ENCODE data around the gene RNF212. TPM values are rescaled to one million over a fixed set of nuclear protein-coding genes. Genes with fewer than 3 reads are reported as not detected.

Gene RNF212
- total and polyA plus RNA-seq, 10 of the 15 experiments (the other 5 are each of a cell fraction or from before 2014, with no cell fraction given): not detected

- POLR2A ChIA-PET: no interaction called here
- intact Hi-C loops (cut with micrococcal nuclease; ENCODE audit: unreplicated experiment) (no loop called here), in situ Hi-C loops (cut with MboI) (no loop called here)
- Histone ChIP-seq H3K27ac (ENCODE audit: control insufficient read depth, insufficient read depth) (no peak overlapping the region), H3K9me3 (replicated peaks; ENCODE audit: control insufficient read depth, insufficient read depth, low read length) (no peaks in the 10 kb centered on the region; the same call in 2 of the 3 replicates), H3K36me3 (ENCODE audit: control insufficient read depth in 2 of 2, insufficient read depth in 2 of 2, low read length in 1 of 2) (no peaks in the 10 kb centered on the region), H3K4me3 (no peak overlapping the region), H4K20me1 (ENCODE audit: control insufficient read depth, insufficient read depth) (no peaks in the 10 kb centered on the region), H3K9ac (ENCODE audit: control insufficient read depth, insufficient read depth, low read length) (no peak overlapping the region), H3K27me3 (replicated peaks in 1 of 2; ENCODE audit: control insufficient read depth in 2 of 2, insufficient read depth in 2 of 2, low read length in 1 of 2) (no peaks in the 10 kb centered on the region), H3K4me2 (ENCODE audit: control insufficient read depth, insufficient read depth) (no peak overlapping the region), H3K79me2 (ENCODE audit: control insufficient read depth, insufficient read depth, low read length) (no peaks in the 10 kb centered on the region), H2AFZ (ENCODE audit: control insufficient read depth, low read depth, low read length) (no peak overlapping the region), H3K4me1 (ENCODE audit: control insufficient read depth, insufficient read depth, low read length) (no peaks in the 10 kb centered on the region)
- BruUV-seq (replicated peaks): no TSS peak
- RAD21 ChIA-PET (ENCODE audit: unreplicated experiment): no interaction called here
- DNase-seq (ENCODE audit: low read depth, low spot score) (no peak), FAIRE-seq (no peak), ATAC-seq (no peak)
- 37% methylated on average over 10 of the region's 12 CpGs for WGBS (ENCODE audit: insufficient coverage, insufficient replicate concordance, low lambda C conversion rate, missing lambda C conversion rate)
- CTCF ChIA-PET: no interaction called here
- TF ChIP-seq RBBP5 (conservative IDR thresholded peaks at IDR 0.05) (no peak), PML (IDR thresholded peaks at IDR 0.05; ENCODE audit: low read length) (no peak), ZNF274 (IDR thresholded peaks at IDR 0.05; ENCODE audit: insufficient read depth, insufficient read length) (no peak), SP1 (IDR thresholded peaks at IDR 0.05; ENCODE audit: low read depth, low read length) (no peak), HDGF (IDR thresholded peaks at IDR 0.05) (no peak), TAF1 (IDR thresholded peaks at IDR 0.05; ENCODE audit: borderline replicate concordance, low read depth, low read length) (no peak), ATF2 (IDR thresholded peaks at IDR 0.05; ENCODE audit: low read length) (no peak), FOS (IDR thresholded peaks at IDR 0.05; ENCODE audit: borderline replicate concordance, extremely low read depth, insufficient read length) (no peak), TARDBP (IDR thresholded peaks at IDR 0.05; ENCODE audit: borderline replicate concordance) (no peak), NFXL1 (IDR thresholded peaks at IDR 0.05; ENCODE audit: borderline replicate concordance) (no peak), MAX (IDR thresholded peaks at IDR 0.05; ENCODE audit: low read depth, low read length) (no peak), CUX1 (IDR thresholded peaks at IDR 0.05; ENCODE audit: insufficient replicate concordance, low read depth, low read length) (no peak), CTCF (IDR thresholded peaks at IDR 0.05 in 2 of 3, conservative IDR thresholded peaks at IDR 0.05 in 1 of 3; ENCODE audit: control insufficient read depth in 2 of 3, extremely low read depth in 1 of 3, insufficient read depth in 1 of 3, low read depth in 3 of 3, low read length in 3 of 3) (no peak), RCOR1 (conservative IDR thresholded peaks at IDR 0.05; ENCODE audit: low read depth, low read length) (no peak), PBX3 (IDR thresholded peaks at IDR 0.05; ENCODE audit: insufficient replicate concordance, low read depth, low read length) (no peak)
- SMC1A ChIA-PET (ENCODE audit: uncharacterized antibody, unreplicated experiment): no interaction called here
Observed at GRCh38 chr4:1080961-1081688, 32.2 kb downstream of the RNF212 start.

Measured in GM12878 (cell line).